GM21619 (cell line): ENCODE results near the gene CR1L.
"Not testable (repeated sequence)": the region's sequence is repeated elsewhere in the genome, so short reads cannot be mapped to it uniquely, and the experiment has no call there.

Experiments used
- ATAC-seq: cut with Tn5 transposase; IDR thresholded peaks from one replicate; pipeline ENCODE4 v1.9.1; 2021; ENCODE audit not compliant: unreplicated experiment

CR1L gene

DNA sequence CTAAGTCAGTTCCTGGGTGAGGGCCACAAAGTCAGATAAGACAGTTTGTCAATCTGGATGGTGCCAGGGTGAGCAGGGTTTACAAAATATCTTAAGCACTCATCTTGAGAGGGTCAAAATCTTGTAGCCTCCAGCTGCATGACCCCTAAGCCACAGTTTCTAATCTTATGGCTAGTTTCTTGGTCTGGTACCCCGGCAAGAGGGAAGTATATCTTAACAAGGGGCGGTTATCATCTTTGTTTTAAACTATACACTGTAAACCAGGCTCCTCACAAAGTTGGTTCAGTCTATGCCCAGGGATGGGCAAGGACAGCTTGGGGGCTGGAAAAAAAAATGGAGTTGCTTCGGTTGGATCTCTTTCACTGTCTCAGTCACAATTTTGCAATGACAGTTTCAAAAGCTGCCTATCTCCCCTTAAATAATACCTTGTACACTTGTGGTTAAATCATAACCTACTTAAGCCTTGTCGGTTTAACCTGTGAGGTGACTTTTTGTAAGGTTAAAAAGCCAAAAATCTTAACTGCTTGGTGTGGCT is 99.1 kb downstream of the CR1L start:
- no peak for ATAC-seq

GRCh38 chr1:207745285-207745684 is 100.4 kb downstream of the CR1L start:
- no peak for ATAC-seq

GRCh38 chr1:207745839-207746767 is 101.2 kb downstream of the CR1L start:
- no peak for ATAC-seq

DNA sequence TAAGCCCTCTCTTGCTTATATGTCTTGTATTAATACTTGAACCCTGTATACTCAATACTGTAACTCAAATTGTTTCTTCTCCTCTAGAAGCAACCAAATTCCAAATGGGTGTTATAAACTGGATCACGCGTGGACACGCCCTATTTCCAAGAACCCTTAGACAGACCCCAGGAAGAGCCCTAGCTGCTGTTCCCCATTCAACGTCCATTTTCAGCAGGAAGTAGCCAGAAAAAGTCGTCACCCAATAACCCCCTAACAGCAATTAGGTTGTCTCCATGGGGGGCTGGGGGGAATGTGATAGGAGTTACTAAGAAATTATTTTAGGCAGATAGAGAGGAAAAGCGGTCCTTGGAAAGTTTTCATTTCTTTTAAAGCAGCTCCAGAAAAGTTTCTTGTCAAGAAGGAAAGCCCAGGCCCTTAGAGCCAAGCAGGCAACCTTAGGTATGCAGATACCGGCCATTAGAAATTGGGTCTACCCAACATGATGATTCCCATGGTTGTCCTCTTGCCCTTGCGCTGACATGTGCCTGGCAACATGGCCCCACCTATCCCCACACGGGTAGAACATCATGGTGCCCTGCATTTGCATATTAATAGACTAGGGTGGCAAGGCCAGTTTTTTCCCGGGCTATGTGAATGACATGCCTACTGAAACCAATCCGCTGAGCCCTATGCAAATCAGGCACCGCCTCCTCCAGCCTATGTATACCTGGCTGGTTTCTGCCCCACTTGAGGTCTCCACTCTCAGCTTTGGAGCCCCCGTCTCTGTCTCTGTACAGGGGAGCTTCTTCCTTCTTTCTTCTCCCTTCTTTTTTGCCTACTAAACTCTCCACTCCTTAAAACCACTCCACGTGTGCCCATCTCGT is 102.9 kb downstream of the CR1L start:
- no peak for ATAC-seq

DNA sequence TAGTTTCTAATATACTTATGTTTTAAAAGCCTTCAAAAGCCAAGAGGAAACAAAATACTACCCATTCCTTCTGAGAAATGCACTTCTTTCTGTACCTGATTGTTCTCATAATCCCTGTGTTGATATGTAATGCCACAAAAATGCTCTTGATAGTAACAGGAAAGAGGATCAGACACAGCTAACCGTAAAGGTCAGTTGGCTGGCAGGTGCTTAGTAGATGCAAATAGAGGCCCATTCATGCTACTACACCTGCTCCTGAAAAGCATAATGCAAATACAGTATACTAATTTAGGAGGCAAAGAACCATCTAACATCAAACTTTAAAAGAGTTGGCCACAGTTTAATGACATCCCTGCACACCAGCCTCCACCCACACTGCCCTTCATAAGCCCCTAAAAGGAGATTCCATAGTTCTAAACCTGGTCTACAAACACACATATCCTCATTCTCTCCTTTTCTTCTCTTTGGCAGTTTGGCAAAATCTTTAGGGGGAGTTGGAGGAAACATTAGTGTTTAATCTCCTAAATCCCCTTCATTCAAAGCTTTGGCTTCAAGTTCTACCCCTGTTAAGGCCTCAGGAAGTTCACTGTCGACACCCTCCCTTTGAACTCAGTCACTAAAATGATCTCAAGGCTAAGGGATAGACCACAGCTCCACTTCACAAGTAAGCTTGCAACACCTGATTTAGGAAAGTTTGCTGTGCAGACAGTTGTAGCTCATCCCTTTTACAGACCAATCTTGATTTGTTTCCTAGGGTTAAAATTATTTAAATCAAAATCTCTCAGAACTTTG is 104.0 kb downstream of the CR1L start:
- ATAC-seq = no peak

DNA sequence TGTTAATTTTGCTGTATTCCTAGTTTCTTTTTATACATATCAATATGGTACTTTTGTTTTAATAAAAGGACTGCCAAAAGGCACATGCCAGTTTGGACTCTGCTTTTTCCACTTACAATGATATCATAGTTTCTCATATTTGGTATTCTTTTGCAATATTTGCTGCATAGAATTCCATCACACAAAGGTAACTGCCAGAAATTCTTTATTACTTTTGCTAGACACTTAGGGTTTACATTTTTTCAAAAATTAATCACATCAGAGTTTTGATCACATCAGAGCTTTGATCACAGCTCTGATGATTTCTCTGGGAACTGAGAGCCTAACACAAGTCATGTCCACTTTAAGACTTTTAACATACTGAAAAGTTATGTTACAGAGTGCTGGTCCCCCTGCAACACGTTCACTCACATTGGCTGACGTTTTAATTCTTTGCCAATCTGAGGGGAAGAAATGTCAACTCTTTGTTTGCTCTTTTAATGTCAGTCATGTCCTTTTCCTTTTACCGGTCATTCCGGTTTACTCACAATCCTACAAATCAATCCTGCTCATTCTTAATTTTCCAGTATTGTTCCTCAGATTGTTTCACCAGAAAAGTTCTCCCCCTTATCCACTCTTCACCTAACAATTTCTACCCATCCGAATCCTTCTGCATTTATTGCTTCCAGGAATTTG is 105.8 kb downstream of the CR1L start:
- no peak for ATAC-seq

GRCh38 chr1:207751463-207751789 is 106.5 kb downstream of the CR1L start:
- ATAC-seq = peak; percentile 4

DNA sequence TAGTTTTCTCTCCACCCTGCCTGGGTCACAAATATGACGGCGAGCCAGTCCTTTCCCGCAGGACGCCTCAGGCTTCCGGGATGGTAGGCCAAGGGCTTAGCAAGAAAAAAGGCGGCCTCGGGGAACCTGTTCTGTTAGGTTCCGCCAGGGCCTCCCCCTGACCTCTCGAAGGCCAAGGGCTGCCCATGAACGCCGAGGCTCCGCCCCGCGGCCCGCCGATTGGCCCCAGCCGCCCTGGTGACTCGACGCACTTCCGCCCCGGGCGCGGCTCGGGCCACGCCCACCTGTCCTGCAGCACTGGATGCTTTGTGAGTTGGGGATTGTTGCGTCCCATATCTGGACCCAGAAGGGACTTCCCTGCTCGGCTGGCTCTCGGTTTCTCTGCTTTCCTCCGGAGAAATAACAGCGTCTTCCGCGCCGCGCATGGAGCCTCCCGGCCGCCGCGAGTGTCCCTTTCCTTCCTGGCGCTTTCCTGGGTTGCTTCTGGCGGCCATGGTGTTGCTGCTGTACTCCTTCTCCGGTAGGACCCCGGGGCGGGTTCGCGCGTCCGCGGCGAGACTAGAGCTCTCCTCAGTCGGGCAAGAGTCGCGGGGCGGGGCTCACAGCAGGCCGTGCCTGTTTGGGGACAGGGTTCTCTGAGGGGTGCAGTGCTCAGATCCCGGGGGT is 107.0 kb downstream of the CR1L start, which contains the start of gene CD46:
TSS of gene CD46 (plus strand) at position 265 of the 666 bp plus-strand sequence. CDS start at position 424, 159 bp downstream.
- peak; percentile 93 for ATAC-seq

DNA sequence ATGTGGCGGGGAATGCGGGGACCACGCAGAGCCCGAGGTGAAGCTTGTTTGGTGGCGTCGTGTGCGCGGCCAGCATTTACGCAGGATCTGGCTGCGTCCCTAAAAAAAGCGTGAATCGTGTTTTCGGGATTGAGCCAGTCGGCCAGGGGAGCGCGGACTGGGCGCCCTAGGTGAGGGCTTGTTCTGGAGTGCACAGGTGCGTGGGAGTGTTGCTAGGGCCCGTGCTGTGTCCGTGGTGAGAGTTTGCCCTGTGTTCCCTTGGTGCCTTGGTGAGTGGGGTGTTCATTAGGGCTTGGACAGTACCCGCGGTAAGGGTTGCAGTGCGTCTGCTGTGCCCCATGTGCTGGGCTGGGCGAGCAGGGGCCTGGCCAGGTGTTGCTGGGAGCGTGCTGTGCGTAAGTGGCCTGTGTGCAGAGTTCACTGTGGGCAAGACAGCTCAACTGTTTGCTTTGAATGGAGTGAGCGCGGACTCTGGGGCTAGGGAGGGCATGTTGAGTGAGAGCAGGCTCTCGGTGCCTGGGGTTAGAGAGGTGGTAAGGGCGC is 107.6 kb downstream of the CR1L start:
- peak; percentile 24 for ATAC-seq

DNA sequence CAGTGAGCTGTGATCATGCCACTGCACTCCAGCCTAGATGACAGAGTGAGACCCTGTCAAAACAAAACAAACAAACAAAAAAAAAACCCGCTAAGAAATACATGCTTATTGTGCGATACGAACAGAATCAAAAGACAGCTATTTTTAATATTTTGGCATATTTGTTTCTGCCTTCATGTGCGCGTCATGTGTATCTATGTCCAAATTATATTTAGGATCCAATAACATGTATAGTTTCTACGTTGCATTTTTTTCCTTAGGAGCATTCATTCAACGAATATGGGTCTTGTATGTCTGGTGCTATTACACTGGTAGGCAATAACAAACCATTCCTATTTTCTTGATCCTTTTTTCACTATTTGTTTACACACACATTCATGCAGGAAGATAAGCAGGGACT is 108.7 kb downstream of the CR1L start:
- no peak for ATAC-seq

DNA sequence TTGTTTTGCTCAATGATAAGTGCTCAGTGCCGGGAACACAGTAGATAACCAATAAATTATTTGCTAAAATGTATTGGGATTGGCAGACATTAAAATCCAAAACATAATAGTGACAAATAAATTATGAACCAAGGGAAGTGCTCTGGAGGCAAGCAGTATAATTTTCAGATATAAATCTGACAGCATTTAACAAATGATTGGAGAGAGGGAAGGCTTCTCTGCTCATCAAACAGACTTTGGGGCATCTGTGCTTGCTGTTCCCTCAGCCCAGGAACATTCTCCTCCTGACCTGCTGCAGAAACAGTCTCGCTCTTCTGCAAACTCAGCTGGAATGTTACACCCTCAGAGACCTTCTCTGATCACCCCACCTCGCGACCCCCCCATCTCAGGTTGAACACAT is 109.1 kb downstream of the CR1L start:
- ATAC-seq = no peak

GRCh38 chr1:207754974-207755700 is 110.2 kb downstream of the CR1L start:
- no peak for ATAC-seq

GRCh38 chr1:207755846-207756693 is 111.1 kb downstream of the CR1L start:
- no peak for ATAC-seq

DNA sequence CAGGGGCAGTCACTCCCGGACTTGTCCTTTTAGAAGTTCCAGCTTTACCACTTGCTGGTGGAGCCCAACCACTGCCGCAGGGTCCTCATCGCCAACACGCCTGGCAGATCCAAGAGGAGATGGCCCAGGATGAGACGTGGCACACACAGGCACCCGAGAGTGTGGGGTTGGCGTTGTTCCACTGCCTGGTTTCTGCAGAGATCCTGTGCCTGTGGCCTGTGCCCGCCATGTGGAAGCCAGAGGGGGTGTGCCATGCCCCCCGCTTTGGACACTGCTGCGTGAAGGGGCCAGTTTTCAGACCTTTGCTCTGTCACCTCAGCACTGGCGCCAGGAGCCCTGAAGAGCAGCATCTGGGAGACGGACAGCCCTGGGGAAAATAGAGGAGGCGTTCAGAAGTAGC is 117.7 kb downstream of the CR1L start:
- ATAC-seq = no peak

DNA sequence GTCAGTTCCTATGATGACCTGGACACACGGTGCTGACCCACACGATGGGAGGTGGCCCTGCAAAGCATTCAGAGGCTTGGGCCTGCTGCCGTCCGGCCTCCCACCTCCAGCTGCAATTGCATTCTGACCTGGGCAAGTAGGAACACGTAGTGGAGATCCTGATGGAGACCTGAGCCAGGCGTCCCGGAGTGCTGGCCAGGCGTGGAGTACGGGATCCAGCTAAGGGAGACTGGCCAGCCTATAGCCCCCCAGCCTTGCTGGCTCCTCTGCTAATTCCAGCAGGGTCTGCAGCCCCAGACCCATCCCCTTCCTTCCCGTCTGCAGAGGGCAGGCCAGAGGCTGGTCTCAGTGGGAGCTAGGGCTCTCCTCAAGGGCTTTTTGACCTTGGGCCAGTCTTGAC is 118.2 kb downstream of the CR1L start:
- no peak for ATAC-seq

- ATAC-seq = no peak
These were observed 119.0 kb downstream of the CR1L start for GRCh38 chr1:207763972-207764371.

GRCh38 chr1:207766569-207766968 is 121.6 kb downstream of the CR1L start:
- ATAC-seq = no peak

- not testable (repeated sequence) for ATAC-seq
These were observed 125.6 kb downstream of the CR1L start for GRCh38 chr1:207770514-207770913.
